ENCODE results near the gene HOXD10.

HOXD10 gene

GRCh38 chr2:176082824-176083751, 33.5 kb upstream of the HOXD10 start:
- DNase-seq (ENCODE audit: low read depth) = no peak

GRCh38 chr2:176083796-176084261, 32.7 kb upstream of the HOXD10 start, which contains the start of gene EVX2:
TSS of gene EVX2 (minus strand) at chr2:176083962. CDS start at chr2:176083776, 186 bp downstream.
- no peak for DNase-seq (ENCODE audit: low read depth)

- no peak for DNase-seq (ENCODE audit: low read depth)
Measured at GRCh38 chr2:176084611-176085119, 31.9 kb upstream of the HOXD10 start.

GRCh38 chr2:176085120-176085788, 31.3 kb upstream of the HOXD10 start:
- no peak for DNase-seq (ENCODE audit: low read depth)

GRCh38 chr2:176085861-176086771, 30.5 kb upstream of the HOXD10 start:
- peak; percentile 36 for DNase-seq (ENCODE audit: low read depth)

GRCh38 chr2:176087330-176088047, 29.1 kb upstream of the HOXD10 start:
- DNase-seq (ENCODE audit: low read depth) = no peak

- DNase-seq (ENCODE audit: low read depth) = peak; percentile 47
Measured at GRCh38 chr2:176088048-176088936, 28.3 kb upstream of the HOXD10 start.

GRCh38 chr2:176088937-176089842, 27.4 kb upstream of the HOXD10 start:
- no peak for DNase-seq (ENCODE audit: low read depth)

GRCh38 chr2:176089843-176090395, 26.7 kb upstream of the HOXD10 start:
- DNase-seq (ENCODE audit: low read depth) = no peak

GRCh38 chr2:176090862-176091261, 25.7 kb upstream of the HOXD10 start:
- DNase-seq (ENCODE audit: low read depth) = no peak

- no peak for DNase-seq (ENCODE audit: low read depth)
Measured at GRCh38 chr2:176091329-176092258, 25.0 kb upstream of the HOXD10 start.

- DNase-seq (ENCODE audit: low read depth) = no peak
Measured at GRCh38 chr2:176092270-176093144, 24.1 kb upstream of the HOXD10 start, which contains the start of gene HOXD13. TSS of gene HOXD13 (plus strand) at chr2:176092721. CDS start at chr2:176092891, 170 bp downstream.

- DNase-seq (ENCODE audit: low read depth) = no peak
Measured at GRCh38 chr2:176093145-176093897, 23.3 kb upstream of the HOXD10 start.

- no peak for DNase-seq (ENCODE audit: low read depth)
Measured at GRCh38 chr2:176093898-176094249, 22.7 kb upstream of the HOXD10 start.

- no peak for DNase-seq (ENCODE audit: low read depth)
Measured at GRCh38 chr2:176094349-176094748, 22.2 kb upstream of the HOXD10 start.

GRCh38 chr2:176095421-176095820, 21.2 kb upstream of the HOXD10 start:
- no peak for DNase-seq (ENCODE audit: low read depth)

Data from iris pigment epithelial cell (primary cell).